Smooth muscle cell (in vitro differentiated cells): ENCODE data around the gene RARA. TPM values are rescaled to one million over a fixed set of nuclear protein-coding genes. Genes with fewer than 3 reads are reported as not detected.

Source experiments
- DNase-seq: peaks from one replicate; lab custom pipeline; 2025; ENCODE audit not compliant: unreplicated experiment; lab: John Stamatoyannopoulos, UW
- H2AFZ ChIP-seq: fragments of 200-600 bp; sonication (generic); 2 replicates; pipeline ENCODE4 v1.6.0; 2016; ENCODE audit warnings: antibody characterized with exemption, low read depth, mild to moderate bottlenecking
- H3F3A ChIP-seq: fragments of 200-600 bp; sonication (generic); 2 replicates; pipeline ENCODE4 v1.6.0; 2017; ENCODE audit warnings: antibody characterized with exemption, low read depth
- H3K27ac ChIP-seq: fragments of 200-600 bp; sonication (generic); 2 replicates; pipeline ENCODE4 v1.5.1; 2016; ENCODE audit warnings: low read depth, mild to moderate bottlenecking
- H3K27me3 ChIP-seq: fragments of 200-600 bp; sonication (generic); 2 replicates; pipeline ENCODE4 v1.6.1; 2016; ENCODE audit warnings: low read depth, mild to moderate bottlenecking
- H3K36me3 ChIP-seq: fragments of 200-600 bp; sonication (generic); 2 replicates; pipeline ENCODE4 v1.5.1; 2016; ENCODE audit warnings: low read depth
- H3K4me1 ChIP-seq: fragments of 200-600 bp; sonication (generic); 2 replicates; pipeline ENCODE4 v1.5.1; 2016; ENCODE audit warnings: low read depth
- H3K4me2 ChIP-seq: fragments of 200-600 bp; sonication (generic); 2 replicates; pipeline ENCODE4 v1.6.0; 2016; ENCODE audit warnings: mild to moderate bottlenecking
- H3K4me3 ChIP-seq: fragments of 200-600 bp; sonication (generic); 2 replicates; pipeline ENCODE4 v1.5.1; 2016; ENCODE audit warnings: mild to moderate bottlenecking
- H3K79me2 ChIP-seq: fragments of 200-600 bp; sonication (generic); 2 replicates; pipeline ENCODE4 v1.6.0; 2016; ENCODE audit warnings: low read depth, mild to moderate bottlenecking
- H3K9ac ChIP-seq: fragments of 200-600 bp; sonication (generic); 2 replicates; pipeline ENCODE4 v1.6.0; 2016; ENCODE audit warnings: low read depth
- H3K9me3 ChIP-seq: fragments of 200-600 bp; sonication (generic); replicated peaks from 2 replicates; pipeline ENCODE4 v1.5.1; 2016; ENCODE audit warnings: low read depth
- H4K20me1 ChIP-seq: fragments of 200-600 bp; sonication (generic); 2 replicates; pipeline ENCODE4 v1.6.0; 2016; ENCODE audit warnings: low read depth
- WGBS: methylation state at CpG from one replicate; pipeline ENCODE4 v1.1.7; 2016; ENCODE audit warnings: low lambda C conversion rate; 5-methylcytosine and 5-hydroxymethylcytosine counted together
- polyA plus RNA-seq: library from polyadenylated mRNA; unstranded; fragments of >200 nt; fragmentation: Nextera tagmentation; extraction: Ambion mirVana; gene quantifications from 2 replicates; pipeline ENCODE4 v1.2.1, GENCODE V29; 2016
- total RNA-seq: library from RNA; depleted of rRNA; stranded (reverse); fragments of >200 nt; gene quantifications from 2 replicates; pipeline ENCODE4 v1.2.3, GENCODE V29; 2014
- TF ChIP-seq, protein P1 (sequence below): fragments of 200-600 bp; sonication (generic); IDR thresholded peaks from 2 replicates; pipeline ENCODE4 v1.5.1; 2017; ENCODE audit warnings: borderline replicate concordance, mild to moderate bottlenecking, antibody characterized with exemption; ENCODE audit not compliant: insufficient read depth, poor library complexity, severe bottlenecking

RARA gene
- total and polyA plus RNA-seq, 2 experiments from 2014 or later = 22.1 to 22.5 TPM

DNA sequence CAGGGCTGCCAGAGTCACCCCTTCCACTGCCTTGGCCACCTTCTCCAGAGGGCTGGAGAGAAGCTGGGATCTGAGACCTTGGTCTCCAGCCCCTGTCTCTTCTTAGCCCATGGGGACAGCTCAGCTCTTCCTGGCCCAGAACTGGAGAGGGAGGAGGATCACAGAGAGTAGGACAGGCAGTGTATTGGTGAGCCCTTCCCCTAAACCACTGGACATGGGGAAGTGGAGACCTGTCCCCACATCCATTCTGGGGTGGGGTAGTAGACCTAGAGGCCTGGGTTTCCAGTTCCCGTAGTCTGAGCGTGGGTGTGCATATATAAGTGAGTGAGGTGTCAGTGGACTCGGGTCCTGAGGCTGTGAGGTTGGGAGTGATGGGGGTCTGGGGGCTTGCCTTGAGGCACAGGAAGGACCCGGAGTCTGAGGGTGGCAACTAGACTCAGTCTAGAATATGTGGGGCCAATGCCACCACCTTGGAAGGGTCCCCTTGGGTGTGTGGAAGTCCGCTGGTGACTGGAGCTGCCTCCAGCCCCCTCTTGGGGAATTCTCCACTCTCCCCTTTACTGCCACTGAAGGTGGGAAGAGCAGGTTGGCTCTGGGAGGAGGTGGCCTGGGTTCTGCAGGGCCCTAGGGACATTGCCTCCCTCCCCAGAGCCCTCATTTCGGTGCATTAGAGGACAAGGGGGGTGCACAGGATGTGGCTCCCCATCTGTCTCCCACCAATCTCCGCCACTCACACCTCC is 35.6 kb downstream of the RARA start:
- Histone ChIP-seq H3K4me3 (peak overlapping the region; percentile 90), H3K27ac (peak overlapping the region; percentile 89), H3K9me3 (no peaks in the 10 kb centered on the region), H3K36me3 (no peaks in the 10 kb centered on the region), H3K4me2 (peak overlapping the region; percentile 99), H3F3A (peaks cover 12% of the 10 kb centered on the region), H3K27me3 (no peaks in the 10 kb centered on the region), H4K20me1 (peaks cover 80% of the 10 kb centered on the region), H3K4me1 (peaks cover 61% of the 10 kb centered on the region), H2AFZ (no peak overlapping the region), H3K79me2 (peaks cover 59% of the 10 kb centered on the region), H3K9ac (peak overlapping the region; percentile 61)
- no peak for DNase-seq
- TF ChIP-seq, protein P1, sequence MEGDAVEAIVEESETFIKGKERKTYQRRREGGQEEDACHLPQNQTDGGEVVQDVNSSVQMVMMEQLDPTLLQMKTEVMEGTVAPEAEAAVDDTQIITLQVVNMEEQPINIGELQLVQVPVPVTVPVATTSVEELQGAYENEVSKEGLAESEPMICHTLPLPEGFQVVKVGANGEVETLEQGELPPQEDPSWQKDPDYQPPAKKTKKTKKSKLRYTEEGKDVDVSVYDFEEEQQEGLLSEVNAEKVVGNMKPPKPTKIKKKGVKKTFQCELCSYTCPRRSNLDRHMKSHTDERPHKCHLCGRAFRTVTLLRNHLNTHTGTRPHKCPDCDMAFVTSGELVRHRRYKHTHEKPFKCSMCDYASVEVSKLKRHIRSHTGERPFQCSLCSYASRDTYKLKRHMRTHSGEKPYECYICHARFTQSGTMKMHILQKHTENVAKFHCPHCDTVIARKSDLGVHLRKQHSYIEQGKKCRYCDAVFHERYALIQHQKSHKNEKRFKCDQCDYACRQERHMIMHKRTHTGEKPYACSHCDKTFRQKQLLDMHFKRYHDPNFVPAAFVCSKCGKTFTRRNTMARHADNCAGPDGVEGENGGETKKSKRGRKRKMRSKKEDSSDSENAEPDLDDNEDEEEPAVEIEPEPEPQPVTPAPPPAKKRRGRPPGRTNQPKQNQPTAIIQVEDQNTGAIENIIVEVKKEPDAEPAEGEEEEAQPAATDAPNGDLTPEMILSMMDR = no peak
- 37% methylated on average over 6 of the region's 7 CpGs for WGBS

DNA sequence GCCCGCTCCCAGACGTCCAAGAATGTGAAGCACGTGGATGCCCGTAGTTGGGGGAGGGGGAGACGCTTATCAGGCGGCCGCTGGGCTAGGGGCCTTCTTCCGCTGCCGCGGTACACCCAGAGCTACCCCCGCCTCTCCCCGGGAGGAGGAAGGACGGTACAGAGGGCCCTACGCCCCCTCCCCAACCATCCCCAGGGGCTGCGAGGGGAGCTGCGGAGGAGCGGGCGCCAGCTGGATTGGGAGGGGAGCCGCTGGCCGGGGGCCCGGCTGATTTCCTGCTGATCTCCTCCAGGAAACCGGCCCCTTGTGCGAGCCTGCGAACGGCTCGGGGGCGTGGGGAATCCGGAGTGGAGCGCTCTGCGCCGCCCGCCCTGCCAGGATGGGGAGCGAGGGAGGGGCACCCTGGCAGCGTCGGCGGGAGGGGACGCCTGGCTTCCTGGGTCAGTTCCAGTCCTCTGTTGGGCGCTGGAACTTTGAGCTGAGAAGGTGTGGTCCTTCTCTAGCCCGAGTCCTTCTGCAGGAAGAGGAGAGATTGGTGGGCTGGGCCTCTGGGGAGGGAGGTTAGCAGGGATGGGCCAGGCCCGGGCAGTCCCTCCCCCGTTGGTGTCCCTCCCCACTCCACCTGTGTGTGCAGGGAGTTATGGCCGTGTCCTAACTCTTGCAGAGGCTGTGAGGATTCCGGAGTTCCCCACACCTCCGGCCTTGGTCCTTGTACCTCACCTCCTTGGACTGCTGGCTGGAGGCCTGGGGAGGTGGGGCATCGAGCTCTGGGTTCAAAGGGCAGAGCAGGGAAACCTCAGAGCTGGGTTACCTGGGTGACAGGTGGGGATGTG is 36.4 kb downstream of the RARA start:
- no peaks in the 10 kb centered on the region for H3K27me3 ChIP-seq
- peaks cover 67% of the 10 kb centered on the region for H3K4me1 ChIP-seq
- peak overlapping the region; percentile 61 for H3K9ac ChIP-seq
- no peaks in the 10 kb centered on the region for H3K36me3 ChIP-seq
- no peak overlapping the region for H2AFZ ChIP-seq
- H4K20me1 ChIP-seq = peaks cover 80% of the 10 kb centered on the region
- peak overlapping the region; percentile 99 for H3K4me2 ChIP-seq
- H3K27ac ChIP-seq = peak overlapping the region; percentile 89
- peaks cover 8% of the 10 kb centered on the region for H3F3A ChIP-seq
- peaks cover 62% of the 10 kb centered on the region for H3K79me2 ChIP-seq
- peak overlapping the region; percentile 90 for H3K4me3 ChIP-seq
- H3K9me3 ChIP-seq = no peaks in the 10 kb centered on the region
- no peak for DNase-seq
- WGBS = 2% methylated on average over 26 of the region's 45 CpGs
- TF ChIP-seq, protein P1 = no peak

DNA sequence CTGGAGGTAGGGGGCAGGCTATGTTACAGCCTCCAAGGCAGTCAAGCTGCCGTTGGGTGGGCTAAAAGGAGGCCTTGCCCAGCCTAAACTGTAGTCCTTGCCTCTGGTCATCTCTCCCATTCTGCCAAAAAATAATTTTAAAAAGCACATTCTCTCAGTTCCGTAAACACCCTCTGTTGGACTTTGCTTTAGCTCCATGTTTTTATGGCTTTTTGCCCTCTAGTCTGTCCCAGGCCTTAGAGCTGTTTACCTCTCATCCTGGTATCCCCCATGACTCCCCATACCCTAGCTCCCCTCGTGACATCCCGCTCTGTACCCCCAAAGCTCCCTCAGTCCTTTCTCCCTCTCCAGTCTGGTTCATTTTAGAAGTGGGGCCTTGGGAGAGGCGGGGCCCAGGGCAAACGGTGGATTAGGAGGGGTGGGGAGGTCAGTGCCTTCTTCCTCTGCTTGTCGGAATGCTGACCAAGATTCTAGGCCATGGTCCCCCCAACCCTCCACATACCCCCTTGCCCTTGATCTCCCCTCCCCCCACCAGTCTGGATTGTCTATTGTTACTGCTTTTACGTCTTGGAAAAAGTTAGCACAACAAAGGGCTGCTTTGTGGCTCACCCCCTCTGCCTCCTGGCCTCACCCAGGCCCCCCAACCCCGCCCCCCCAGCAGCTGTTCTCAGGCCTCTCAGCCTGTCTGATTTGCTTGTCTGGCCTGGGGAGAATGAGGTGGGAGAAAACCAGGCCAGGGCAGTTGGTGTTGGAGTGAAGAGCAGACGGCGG is 37.2 kb downstream of the RARA start:
- no peak for DNase-seq
- no peaks in the 10 kb centered on the region for H3K9me3 ChIP-seq
- no peaks in the 10 kb centered on the region for H3K27me3 ChIP-seq
- H4K20me1 ChIP-seq = peaks cover 78% of the 10 kb centered on the region
- H3K9ac ChIP-seq = peak overlapping the region; percentile 61
- H3F3A ChIP-seq = peaks cover 8% of the 10 kb centered on the region
- H2AFZ ChIP-seq = no peak overlapping the region
- 28% methylated on average over 11 of the region's 11 CpGs for WGBS
- TF ChIP-seq, protein P1 = no peak
- H3K79me2 ChIP-seq = peaks cover 65% of the 10 kb centered on the region
- peak overlapping the region; percentile 90 for H3K4me3 ChIP-seq
- no peaks in the 10 kb centered on the region for H3K36me3 ChIP-seq
- peaks cover 71% of the 10 kb centered on the region for H3K4me1 ChIP-seq
- peak overlapping the region; percentile 99 for H3K4me2 ChIP-seq
- peak overlapping the region; percentile 89 for H3K27ac ChIP-seq
